Uterus (tissue), 2 donors: ENCODE data around the gene THAP9.

Source experiments
- CTCF ChIP-seq, 4 experiments: fragments of 200-600 bp in 2 of 4; fragments of 450-650 bp in 2 of 4; sonication (generic) in 2 of 4; IDR thresholded peaks; one replicate each; pipeline ENCODE4 v1.5.1; 2016 to 2019; ENCODE audit warnings: antibody characterized with exemption in 4 of 4, mild to moderate bottlenecking in 2 of 4, moderate library complexity in 1 of 4
- POLR2A ChIP-seq, 2 donors: fragments of 450-650 bp; IDR thresholded peaks; one replicate each; pipeline ENCODE4 v1.6.1; 2016; ENCODE audit warnings: antibody characterized with exemption in 2 of 2, mild to moderate bottlenecking in 1 of 2, moderate library complexity in 1 of 2

- TF ChIP-seq POLR2A (IDR thresholded peaks at IDR 0.05) (no peak), CTCF (IDR thresholded peaks at IDR 0.05) (no peak)
Measured at GRCh38 chr4:82954212-82954611, 53.7 kb downstream of the THAP9 start.
